Measurements from ENCODE around the gene REPIN1. TPM values are rescaled to one million over a fixed set of nuclear protein-coding genes. Genes with fewer than 3 reads are reported as not detected.

REPIN1 gene
- total RNA-seq, 1 experiment from 2014 or later: 106 TPM

DNA sequence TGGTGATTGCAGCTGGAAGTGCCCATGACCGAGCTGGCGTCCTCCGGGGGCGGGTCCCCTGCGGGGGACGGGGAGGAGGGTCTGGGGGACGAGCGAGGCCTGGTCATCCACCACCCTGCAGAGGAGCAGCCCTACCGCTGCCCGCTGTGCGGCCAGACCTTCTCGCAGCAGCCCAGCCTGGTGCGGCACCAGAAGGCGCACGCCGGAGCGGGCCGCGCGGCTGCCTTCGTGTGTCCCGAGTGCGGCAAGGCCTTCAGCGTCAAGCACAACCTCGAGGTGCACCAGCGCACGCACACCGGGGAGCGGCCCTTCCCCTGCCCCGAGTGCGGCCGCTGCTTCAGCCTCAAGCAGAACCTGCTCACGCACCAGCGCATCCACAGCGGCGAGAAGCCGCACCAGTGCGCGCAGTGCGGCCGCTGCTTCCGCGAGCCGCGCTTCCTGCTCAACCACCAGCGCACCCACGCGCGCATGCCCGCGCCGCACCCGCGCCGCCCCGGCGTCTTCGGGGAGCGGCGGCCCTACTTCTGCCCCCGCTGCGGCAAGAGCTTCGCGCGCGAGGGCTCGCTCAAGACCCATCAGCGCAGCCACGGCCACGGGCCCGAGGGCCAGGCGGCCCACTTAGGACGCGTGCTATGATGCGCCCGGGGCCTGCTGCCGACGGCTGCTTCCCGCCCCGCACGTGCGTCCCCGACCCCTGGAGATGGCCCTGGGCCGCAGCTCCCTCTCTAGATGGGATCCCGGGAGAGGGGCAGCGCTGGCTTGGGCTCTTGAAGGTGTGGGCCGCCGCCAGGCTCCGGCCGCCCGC lies 39.2 kb downstream of the REPIN1 start:
- Histone ChIP-seq H3K27me3 (ENCODE audit: insufficient read depth, low read length) (no peaks in the 10 kb centered on the region), H3K9ac (ENCODE audit: low read length) (no peak overlapping the region), H4K20me1 (ENCODE audit: insufficient read depth) (no peaks in the 10 kb centered on the region), H3K79me2 (ENCODE audit: insufficient read depth, low read length) (no peaks in the 10 kb centered on the region), H3K4me3 (replicated peaks in 1 of 2; ENCODE audit: low read depth in 1 of 2, low read length in 2 of 2) (no peak overlapping the region), H3K36me3 (ENCODE audit: control insufficient read depth in 1 of 2, insufficient read depth in 2 of 2, low read length in 2 of 2) (no peaks in the 10 kb centered on the region), H3K27ac (ENCODE audit: low read depth, low read length) (no peak overlapping the region), H3K9me3 (ENCODE audit: control insufficient read depth in 1 of 2, insufficient read depth in 1 of 2, low read depth in 1 of 2, low read length in 2 of 2) (no peaks in the 10 kb centered on the region), H3K4me1 (ENCODE audit: control insufficient read depth in 1 of 2, insufficient read depth in 2 of 2, low read length in 2 of 2) (peaks cover 10 to 27% of the 10 kb centered on the region in 2 experiments; a peak in 3 of 4 replicates), H3K9me2 (ENCODE audit: insufficient read depth) (no peaks in the 10 kb centered on the region), H3K4me2 (ENCODE audit: low read length) (no peak overlapping the region), H2AFZ (ENCODE audit: low read depth, low read length, poor library complexity, severe bottlenecking) (no peak overlapping the region)
- no TSS peak for BruUV-seq (replicated peaks)
- DNase-seq (ENCODE audit: low read depth, low spot score) (no peak), ATAC-seq (no peak)
- RAD21 ChIA-PET (ENCODE audit: low non-redundant PET in 1 of 2, low total read pairs in 2 of 2, uncharacterized antibody in 2 of 2, unreplicated experiment in 2 of 2): no interaction called here
- TF ChIP-seq EGR1 (IDR thresholded peaks at IDR 0.05; ENCODE audit: low read depth) (no peak), RAD21 (IDR thresholded peaks at IDR 0.05; ENCODE audit: low read depth) (no peak), JUND (IDR thresholded peaks at IDR 0.05) (no peak)
- TF ChIP-seq, protein P1, sequence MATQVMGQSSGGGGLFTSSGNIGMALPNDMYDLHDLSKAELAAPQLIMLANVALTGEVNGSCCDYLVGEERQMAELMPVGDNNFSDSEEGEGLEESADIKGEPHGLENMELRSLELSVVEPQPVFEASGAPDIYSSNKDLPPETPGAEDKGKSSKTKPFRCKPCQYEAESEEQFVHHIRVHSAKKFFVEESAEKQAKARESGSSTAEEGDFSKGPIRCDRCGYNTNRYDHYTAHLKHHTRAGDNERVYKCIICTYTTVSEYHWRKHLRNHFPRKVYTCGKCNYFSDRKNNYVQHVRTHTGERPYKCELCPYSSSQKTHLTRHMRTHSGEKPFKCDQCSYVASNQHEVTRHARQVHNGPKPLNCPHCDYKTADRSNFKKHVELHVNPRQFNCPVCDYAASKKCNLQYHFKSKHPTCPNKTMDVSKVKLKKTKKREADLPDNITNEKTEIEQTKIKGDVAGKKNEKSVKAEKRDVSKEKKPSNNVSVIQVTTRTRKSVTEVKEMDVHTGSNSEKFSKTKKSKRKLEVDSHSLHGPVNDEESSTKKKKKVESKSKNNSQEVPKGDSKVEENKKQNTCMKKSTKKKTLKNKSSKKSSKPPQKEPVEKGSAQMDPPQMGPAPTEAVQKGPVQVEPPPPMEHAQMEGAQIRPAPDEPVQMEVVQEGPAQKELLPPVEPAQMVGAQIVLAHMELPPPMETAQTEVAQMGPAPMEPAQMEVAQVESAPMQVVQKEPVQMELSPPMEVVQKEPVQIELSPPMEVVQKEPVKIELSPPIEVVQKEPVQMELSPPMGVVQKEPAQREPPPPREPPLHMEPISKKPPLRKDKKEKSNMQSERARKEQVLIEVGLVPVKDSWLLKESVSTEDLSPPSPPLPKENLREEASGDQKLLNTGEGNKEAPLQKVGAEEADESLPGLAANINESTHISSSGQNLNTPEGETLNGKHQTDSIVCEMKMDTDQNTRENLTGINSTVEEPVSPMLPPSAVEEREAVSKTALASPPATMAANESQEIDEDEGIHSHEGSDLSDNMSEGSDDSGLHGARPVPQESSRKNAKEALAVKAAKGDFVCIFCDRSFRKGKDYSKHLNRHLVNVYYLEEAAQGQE (IDR thresholded peaks at IDR 0.05; ENCODE audit: low read depth): no peak
- TF ChIP-seq, protein P2, sequence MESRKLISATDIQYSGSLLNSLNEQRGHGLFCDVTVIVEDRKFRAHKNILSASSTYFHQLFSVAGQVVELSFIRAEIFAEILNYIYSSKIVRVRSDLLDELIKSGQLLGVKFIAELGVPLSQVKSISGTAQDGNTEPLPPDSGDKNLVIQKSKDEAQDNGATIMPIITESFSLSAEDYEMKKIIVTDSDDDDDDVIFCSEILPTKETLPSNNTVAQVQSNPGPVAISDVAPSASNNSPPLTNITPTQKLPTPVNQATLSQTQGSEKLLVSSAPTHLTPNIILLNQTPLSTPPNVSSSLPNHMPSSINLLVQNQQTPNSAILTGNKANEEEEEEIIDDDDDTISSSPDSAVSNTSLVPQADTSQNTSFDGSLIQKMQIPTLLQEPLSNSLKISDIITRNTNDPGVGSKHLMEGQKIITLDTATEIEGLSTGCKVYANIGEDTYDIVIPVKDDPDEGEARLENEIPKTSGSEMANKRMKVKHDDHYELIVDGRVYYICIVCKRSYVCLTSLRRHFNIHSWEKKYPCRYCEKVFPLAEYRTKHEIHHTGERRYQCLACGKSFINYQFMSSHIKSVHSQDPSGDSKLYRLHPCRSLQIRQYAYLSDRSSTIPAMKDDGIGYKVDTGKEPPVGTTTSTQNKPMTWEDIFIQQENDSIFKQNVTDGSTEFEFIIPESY (IDR thresholded peaks at IDR 0.05; ENCODE audit: extremely low read depth, insufficient replicate concordance, low read length): no peak
- intact Hi-C loops (cut with micrococcal nuclease): no loop called here
- CTCF ChIA-PET: no interaction called here
- POLR2A ChIA-PET: no interaction called here
